Stimulated activated CD4-positive, alpha-beta T cell treated with anti-CD3 and anti-CD28 coated beads, Interleukin-15, amount 100 ng/mL, for 24 hours (primary cell): ENCODE data around the gene CHSY1.
"Not testable (repeated sequence)": the region's sequence is repeated elsewhere in the genome, so short reads cannot be mapped to it uniquely, and the experiment has no call there.

Experiments used
- DNase-seq: peaks from one replicate; pipeline ENCODE4 v3.0.0-alpha.2; 2020

CHSY1 gene, protein sequence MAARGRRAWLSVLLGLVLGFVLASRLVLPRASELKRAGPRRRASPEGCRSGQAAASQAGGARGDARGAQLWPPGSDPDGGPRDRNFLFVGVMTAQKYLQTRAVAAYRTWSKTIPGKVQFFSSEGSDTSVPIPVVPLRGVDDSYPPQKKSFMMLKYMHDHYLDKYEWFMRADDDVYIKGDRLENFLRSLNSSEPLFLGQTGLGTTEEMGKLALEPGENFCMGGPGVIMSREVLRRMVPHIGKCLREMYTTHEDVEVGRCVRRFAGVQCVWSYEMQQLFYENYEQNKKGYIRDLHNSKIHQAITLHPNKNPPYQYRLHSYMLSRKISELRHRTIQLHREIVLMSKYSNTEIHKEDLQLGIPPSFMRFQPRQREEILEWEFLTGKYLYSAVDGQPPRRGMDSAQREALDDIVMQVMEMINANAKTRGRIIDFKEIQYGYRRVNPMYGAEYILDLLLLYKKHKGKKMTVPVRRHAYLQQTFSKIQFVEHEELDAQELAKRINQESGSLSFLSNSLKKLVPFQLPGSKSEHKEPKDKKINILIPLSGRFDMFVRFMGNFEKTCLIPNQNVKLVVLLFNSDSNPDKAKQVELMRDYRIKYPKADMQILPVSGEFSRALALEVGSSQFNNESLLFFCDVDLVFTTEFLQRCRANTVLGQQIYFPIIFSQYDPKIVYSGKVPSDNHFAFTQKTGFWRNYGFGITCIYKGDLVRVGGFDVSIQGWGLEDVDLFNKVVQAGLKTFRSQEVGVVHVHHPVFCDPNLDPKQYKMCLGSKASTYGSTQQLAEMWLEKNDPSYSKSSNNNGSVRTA

GRCh38 chr15:101251830-101252820, at the start of gene CHSY1:
CHSY1 (minus strand) TSS chr15:101252048; CDS start chr15:101251456, 592 bp downstream.
- peak; percentile 91 for DNase-seq

GRCh38 chr15:101296418-101297405, 44.9 kb upstream of the CHSY1 start:
- no peak for DNase-seq

- no peak for DNase-seq
Measured at GRCh38 chr15:101295607-101296161, 43.8 kb upstream of the CHSY1 start.

DNA sequence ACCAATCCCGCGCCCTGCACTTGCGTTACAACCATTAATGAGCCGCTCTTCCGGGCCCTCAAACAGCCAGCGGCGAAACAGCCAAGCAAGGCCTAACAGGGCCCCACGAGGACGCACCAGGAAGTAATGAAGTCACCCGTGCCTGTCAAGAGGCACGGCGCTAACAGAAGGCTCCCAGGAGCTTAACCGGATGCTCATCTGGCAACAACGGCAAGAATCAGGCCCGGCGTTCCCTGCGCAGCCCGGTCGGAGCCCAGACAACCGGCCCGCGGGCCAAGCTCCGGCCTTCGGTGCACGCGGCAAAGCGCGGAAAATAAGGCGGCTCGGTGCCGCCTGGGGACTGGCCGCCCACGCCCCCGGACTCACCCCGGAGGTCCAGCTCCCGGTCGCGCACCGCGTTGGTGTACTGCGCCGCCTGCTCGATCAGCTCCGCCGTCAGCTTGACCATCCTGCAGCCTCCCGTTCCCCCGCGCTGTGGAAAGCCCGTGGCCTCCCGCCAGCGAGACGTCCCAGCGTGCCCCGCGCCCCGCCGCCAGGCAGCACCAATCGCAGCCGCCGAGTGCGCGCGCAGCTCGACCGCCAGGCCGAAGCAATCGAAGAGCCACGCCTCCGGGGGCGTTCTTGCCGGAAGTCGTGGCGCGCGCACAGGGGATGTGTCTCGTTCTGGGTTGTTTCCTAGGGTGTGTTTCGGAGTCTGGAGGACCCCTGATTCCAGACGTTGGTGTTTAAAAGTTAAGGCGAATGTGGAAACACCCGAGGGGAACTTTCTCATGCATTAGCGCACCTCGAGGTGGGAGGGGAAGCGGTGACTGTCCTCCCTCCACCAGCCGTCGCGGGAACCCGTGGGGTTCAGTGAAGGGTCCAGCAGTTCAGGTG, 43.1 kb upstream of the CHSY1 start, which contains the start of gene SNRPA1:
SNRPA1 (minus strand) TSS at position 518 of the 876 bp plus-strand sequence; CDS start at position 448, 70 bp downstream.
- peak; percentile 99 for DNase-seq

- no peak for DNase-seq
Measured at GRCh38 chr15:101293122-101293521, 41.3 kb upstream of the CHSY1 start.

GRCh38 chr15:101288905-101289513, 37.2 kb upstream of the CHSY1 start:
- DNase-seq: no peak

DNA sequence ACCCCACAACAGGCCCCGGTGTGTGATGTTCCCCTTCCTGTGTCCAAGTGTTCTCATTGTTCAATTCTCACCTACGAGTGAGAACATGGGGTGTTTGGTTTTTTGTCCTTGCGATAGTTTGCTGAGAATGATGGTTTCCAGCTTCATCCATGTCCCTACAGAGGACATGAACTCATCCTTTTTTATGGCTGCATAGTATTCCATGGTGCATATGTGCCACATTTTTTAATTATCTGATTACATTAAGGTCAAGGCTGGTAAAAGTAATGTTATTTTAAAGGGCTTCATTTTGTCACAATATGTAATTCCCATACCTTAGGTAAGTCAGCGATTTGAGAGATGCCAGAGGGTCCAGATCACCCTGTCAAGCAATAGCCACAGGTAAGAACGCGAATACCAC, 35.5 kb upstream of the CHSY1 start:
- DNase-seq: not testable (repeated sequence)

GRCh38 chr15:101286471-101287114, 34.7 kb upstream of the CHSY1 start:
- no peak for DNase-seq

GRCh38 chr15:101283931-101284330, 32.1 kb upstream of the CHSY1 start:
- DNase-seq: no peak

GRCh38 chr15:101280007-101280406, 28.2 kb upstream of the CHSY1 start:
- DNase-seq: no peak

- DNase-seq: no peak
Measured at GRCh38 chr15:101277943-101278564, 26.2 kb upstream of the CHSY1 start.

DNA sequence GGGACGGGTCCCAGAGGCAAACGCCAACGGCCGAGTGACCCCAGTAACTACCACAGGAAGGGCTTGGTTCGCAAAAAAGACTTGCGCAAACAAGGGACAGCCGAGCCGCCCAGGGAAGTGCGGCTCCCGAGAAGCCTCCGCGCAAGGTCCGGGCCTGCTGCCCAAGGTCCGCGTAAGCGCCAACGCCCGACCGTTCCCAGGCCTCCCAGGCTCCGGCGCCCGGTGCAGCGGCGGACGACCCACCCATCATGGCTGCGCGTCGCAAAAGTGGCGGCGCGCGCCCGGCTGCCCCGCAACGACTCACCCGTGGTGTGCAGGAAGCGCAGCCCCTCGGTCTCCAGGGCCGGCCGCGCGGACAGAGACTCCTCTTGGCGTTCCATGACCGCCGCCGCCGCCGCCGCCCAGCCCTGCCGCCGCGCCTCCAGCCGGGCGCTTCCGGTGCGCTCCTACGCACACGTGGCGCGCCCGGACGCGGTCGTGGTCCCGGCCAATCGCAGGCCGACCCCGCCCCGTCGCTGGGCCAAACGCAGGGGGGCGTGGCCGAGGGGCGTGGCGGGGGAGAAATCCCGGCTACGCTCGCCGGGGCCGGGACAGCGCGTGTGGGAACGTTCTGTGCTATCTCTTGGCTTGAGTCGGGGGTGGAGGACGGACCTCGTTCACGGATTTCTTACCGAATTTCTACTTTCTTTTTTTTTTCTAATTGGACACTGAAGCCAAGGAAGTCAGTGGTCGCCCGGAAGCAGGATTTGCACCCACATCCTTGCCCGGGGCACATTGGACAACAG, 25.4 kb upstream of the CHSY1 start, which contains the start of gene SELENOS:
SELENOS (minus strand) TSS at position 448 of the 785 bp plus-strand sequence; CDS start at position 380, 68 bp downstream.
- DNase-seq: peak; percentile 94

DNA sequence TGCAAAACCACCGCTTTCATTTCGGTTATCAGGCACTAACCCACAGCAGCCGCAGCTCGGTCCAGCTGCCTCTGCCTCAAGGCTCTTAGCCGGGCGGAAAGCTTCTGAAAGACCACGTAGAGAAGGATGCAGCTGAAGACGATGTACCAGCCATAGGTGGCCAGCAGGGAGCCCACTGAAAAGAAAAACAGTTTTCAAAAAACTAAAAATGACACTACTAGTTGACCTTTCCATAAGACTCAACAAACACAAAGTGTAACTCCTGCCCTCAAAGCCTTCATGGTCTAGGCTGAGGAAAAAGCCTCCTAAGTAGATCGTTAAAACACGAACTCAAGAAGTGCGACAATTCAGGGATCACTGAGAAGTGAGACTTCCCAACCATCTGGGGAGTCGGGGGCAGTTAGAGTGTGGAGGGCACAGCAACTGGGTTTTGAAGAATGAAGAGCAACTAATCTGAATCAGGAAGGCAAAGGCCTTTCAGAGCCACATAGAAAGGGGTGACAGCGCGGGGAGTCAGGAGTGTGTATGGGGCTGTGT, 24.7 kb upstream of the CHSY1 start:
- DNase-seq: peak; percentile 24

DNA sequence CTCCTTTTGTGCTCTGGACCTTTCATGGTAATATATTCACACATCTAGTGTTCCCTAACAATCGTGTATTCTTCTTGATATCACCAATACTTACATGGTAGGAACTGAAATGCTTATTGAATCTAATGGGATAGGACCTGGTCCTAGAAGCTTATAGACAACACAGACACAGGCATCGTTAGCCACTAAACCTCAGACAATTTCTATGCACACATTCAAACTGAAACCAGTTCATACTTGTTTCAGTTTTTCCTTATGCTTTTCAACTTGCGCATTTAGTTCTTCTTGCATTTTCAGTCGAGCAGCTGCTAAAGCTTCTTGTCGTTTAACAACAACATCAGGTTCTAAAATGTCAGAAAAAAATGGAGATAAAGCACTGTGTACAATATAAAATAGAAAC, 23.2 kb upstream of the CHSY1 start:
- no peak for DNase-seq

DNA sequence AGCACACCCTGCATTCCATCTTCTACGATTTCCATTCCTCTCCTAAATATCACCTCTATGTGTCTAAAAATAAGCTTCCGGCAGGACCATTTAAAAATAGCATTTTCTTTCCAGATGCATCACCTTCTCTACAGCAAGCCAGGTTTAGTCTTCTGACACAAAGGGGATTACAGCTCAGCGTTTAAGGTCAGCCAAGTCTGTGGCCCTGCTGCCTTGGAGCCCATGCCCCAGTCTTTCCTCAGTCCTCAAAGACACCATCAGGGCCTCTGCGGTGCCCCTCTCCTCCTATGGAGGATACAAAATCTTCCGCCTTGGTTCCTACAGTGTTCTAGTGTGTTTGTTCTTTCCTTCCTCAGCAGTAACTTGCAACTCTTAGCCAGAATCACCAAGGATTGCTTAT, 21.7 kb upstream of the CHSY1 start:
- DNase-seq: no peak

DNA sequence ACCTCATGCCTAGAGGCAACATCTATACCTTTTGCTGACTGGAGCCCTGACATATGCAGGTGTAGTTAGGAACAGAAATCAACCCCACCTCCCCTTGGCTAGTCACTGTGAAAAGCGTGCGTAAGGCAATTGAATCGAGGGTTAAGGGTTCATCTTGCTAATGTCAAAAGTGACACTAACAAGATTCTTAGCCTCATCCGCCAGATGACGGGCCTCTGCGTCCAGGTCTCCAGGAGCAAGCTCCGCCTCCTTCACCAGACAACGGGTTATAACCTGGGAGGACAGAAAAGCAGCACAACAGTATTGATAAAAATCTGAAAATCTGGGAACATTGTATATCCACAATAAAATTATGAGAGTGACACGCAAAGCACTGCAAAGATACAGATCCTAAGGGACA, 20.7 kb upstream of the CHSY1 start:
- DNase-seq: no peak
